ENCODE measurements around the gene P2RY8.

- no peak for TF ChIP-seq CTCF (IDR thresholded peaks at IDR 0.05 in 8 of 11, conservative IDR thresholded peaks at IDR 0.05 in 3 of 11)
- TF ChIP-seq POLR2A (IDR thresholded peaks at IDR 0.05) = no peak
- TF ChIP-seq POLR2AphosphoS5 (IDR thresholded peaks at IDR 0.05) = no peak
Observed at GRCh38 chrX:1484638-1485019, 52.4 kb downstream of the P2RY8 start.

Measured in spleen (tissue), 7 donors.